HG03558 (cell line): ENCODE results near the gene ZNF148.
"Not testable (repeated sequence)": the region's sequence is repeated elsewhere in the genome, so short reads cannot be mapped to it uniquely, and the experiment has no call there.

Experiments used
- ATAC-seq: cut with Tn5 transposase; IDR thresholded peaks from one replicate; pipeline ENCODE4 v1.9.1; 2021; ENCODE audit warnings: moderate number of reproducible peaks; ENCODE audit not compliant: unreplicated experiment; ENCODE audit errors: extremely low read depth

Gene ZNF148

DNA sequence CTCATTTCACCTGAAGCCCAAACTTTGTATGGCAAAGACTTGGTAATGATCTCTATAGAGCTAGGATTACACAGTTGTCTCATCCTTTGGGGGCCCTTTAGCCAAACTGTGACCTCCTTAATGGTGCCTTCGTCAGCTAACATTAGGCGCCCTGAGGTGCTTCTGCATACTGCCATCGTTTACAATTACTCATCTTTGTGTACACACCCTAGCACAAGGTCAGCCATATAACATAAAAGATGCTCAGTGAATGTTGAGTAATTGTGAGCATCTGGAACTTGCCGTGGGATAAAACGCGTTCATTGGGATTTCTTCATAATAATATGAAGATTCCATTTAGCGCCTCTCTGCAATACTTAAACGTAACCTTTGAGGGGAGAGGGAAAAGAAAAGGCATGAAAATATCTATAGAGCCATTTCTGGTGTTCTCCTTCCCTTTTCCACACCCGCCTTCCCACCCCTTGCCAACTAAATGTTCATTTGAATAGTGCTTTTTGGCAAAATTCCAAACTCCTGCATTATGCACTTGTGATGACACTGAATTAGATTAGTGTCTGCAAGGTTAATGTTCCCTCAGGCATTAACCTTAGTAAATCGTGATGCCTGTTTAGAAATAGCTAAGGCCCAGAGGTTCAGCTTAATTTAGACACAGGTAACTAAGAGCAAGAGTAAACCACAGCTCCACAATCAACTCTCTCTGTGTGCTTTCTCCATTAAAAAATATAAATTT, 990 bp upstream of the ZNF148 start:
- ATAC-seq, result no peak

- no peak for ATAC-seq
Measured at GRCh38 chr3:125374501-125374995, 577 bp downstream of the ZNF148 start.

- ATAC-seq, result no peak
Measured at GRCh38 chr3:125367403-125368230, 7.5 kb downstream of the ZNF148 start.

GRCh38 chr3:125366132-125366531, 9.0 kb downstream of the ZNF148 start:
- ATAC-seq, result no peak

DNA sequence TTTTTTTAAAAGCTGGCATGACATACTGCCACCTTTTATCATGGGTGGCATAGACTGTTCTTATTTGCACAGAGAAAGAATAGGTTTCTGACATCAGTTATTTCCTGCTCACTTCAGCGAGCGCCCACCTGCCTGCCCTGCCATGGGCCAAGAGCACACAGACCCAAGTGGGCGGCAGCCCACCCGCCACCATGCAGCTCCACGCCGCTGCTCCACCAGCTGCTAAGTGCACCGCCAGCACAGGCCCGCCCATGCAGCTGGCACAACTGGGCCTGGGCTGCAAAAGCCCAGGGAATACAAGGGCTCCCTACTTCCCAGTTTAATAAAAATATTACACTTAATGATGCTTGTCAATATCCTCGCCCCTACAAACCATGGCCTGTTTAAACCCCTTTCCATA, 15.4 kb downstream of the ZNF148 start:
- no peak for ATAC-seq

DNA sequence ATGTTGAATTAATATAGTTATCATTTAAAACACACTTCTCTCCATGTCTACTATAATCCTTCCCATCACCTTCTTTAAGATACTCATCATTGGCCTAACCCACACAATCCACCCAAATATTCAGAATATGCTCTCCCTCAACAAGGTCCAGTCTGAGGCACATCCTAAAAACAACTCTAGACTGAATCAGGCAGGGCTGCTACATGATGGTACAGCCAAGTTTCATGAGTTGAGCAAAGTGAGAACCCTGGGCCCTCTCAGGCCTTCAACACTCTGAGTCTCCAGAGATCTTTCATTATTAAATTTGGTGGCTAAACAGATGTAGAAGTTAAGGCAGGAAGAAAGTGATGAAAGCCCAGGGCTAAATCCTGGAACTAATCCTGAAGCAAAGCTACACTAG, 16.2 kb downstream of the ZNF148 start:
- no peak for ATAC-seq

DNA sequence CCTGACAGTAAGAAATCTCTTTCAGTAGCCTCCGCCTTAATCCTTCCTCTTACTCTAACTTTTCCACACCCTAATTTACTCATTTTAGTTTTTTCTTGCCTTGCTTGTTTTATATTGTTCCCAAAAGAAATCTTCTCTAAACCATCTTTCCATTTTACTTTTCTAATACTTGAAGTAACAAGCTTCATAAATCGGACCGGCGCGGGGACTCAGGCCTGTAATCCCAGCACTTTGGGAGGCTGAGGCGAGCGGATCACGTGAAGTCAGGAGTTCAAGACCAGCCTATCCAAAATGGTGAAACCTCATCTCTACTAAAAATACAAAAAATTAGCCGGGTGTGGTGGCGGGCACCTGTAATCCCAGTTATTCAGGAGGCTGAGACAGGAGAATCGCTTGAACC, 17.3 kb downstream of the ZNF148 start:
- ATAC-seq, result no peak

- ATAC-seq, result no peak
Measured at GRCh38 chr3:125357032-125357658, 18.0 kb downstream of the ZNF148 start.

DNA sequence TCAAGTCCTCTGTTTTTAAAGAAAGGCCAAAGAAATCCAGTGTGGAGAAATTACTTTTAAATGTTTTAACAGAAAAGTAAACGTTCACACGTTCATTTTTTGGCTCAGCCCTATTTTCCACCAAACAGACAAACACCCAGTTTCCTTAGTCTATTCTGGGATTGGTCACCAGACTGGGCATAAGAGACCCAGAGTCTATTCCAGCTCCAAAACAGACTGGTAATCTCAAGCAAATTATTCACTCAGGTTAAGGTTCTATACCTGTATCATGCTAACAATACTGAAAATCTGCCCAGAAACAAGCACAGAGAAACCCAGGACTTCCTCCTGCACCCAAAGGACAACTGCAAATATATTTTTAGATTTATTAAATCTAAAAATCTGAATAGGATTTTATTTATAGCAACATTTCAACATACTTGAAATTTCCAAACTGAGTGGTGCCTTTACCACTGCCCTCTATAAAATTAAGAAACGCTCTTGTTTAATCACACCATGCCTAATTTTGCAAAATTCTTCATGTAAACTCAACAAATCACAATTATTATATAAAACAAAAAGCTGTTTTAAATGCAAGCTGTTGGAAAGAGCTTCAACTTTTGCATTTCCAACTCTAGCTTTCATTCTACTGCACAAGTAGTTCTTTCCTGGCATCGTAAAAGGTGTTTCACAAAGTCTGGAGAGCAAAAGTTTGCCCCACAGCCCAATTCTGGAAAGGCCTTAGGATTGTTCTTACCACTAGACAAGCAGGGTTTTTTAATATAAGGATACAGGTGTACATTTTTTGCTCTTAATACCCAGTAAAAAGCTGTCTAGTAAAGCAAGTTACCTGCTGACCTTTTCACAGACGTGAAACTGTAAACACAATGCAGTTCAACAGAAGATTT, 18.7 kb downstream of the ZNF148 start:
- no peak for ATAC-seq

- no peak for ATAC-seq
Measured at GRCh38 chr3:125353659-125354058, 21.5 kb downstream of the ZNF148 start.

DNA sequence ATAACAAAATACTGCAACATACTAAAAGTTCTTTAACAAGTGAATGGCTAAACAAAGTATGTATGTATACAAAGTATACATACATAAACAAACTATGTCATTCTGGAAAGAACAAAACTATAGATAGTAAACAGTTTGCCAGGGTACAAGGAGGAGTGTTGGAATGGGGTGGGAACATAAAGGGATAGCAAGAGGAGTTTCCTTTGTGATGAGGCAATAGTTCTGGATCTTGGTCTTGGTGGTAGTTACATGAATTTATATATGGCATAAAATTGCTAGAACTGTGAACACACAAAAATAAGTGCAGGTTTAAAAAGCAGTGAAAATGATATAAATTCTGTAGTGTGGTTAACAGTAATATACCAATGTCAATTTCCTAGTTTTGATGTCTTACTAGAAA, 22.0 kb downstream of the ZNF148 start:
- no peak for ATAC-seq

- no peak for ATAC-seq
Measured at GRCh38 chr3:125351814-125352456, 23.2 kb downstream of the ZNF148 start.

DNA sequence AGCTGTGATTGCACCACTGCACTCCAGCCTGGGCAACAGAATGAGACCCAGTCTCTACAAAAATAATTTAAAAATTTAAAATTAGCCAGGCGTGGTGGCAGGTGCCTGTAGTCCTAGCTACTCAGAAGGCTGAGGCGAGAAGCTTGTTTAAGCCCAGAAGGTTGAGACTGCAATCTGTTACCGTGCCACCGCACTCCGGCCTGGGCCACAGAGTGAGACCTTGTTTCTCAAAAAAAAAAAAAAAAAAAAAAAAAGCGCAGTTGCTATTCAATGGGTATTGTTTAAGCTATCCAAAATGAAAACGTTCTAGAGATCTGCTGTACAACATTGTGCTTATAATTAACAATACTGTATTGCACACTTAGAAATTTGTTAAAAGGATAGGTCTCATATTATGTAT, 24.0 kb downstream of the ZNF148 start:
- no peak for ATAC-seq

DNA sequence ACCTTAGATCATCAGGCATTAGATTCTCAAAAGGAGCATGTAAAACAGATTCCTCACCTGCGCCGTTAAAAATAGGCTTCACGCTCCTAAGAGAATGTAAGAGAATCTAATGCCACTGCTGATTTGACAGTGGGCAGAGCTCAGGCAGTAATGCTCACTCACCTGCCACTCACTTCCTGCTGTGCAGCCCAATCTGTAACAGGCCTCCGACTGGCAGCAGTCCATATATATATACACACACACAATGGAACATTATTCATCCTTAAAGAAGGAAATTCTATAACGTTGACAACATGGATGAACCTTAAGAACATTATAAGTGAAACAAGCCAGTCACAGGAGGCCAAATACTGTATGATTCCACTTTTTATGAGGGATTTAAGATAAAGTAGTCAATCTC, 24.5 kb downstream of the ZNF148 start:
- ATAC-seq, result no peak

DNA sequence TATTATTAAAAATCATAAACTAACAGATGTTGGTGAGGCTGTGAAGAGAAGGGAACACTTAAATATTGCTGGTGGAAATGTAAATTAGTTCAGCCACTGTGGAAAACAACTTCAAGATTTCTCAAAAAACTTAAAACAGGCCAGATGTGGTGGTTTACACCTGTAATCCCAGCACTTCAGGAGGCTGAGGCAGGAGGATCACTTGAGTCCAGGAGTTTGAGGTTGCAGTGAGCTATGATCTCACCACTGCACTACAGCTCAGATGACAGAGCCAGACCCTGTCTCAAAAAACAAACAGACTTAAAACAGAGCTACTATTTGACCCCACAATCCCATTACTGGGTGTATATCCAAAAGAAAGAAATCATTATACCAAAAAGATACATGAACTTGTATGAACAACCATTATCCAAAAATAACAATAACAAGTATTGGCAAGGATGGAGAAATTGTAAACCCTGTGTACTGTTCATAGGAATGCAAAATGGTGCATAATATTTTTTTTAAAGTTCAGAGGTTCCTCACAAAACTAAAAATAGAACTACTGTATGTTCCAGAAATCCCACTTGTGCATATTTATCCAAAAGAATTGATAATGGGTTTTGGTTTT, 25.5 kb downstream of the ZNF148 start:
- no peak for ATAC-seq

GRCh38 chr3:125349055-125349454, 26.1 kb downstream of the ZNF148 start:
- ATAC-seq, result no peak

DNA sequence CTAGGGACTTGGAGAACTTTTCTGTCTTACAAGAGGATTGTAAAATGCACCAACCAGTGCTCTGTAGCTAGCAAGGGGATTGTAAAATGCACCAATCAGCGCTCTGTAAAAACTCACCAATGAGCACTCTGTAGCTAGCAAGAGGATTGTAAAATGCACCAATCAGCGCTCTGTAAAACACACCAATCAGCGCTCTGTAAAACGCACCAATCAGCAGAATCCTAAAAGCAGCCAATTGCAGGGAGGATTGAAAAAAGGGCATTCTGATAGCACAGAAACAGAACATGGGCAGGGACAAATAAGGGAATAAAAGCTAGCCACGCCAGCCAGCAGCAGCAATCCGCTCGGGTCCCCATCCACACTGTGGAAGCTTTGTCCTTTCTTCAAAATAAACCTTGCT, 31.8 kb downstream of the ZNF148 start:
- ATAC-seq, result not testable (repeated sequence)

DNA sequence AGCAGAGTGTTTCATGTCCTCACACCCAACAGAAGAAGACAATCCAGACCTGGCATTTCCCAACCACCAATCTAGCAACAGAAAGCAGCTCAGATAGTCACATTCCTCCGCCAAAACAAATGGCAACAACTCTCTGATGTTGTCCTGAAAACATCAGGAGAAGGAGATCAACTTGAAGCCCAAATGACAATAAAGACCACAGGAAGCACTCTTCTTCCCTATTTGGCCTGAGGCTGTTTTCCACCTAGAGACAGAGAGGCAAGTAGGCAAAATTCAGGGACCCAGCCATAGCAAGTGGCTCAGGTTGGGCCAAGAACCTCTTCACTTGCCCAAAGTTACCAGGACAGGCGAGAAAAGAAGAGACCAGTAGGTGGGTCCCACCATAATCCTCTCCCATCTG, 35.0 kb downstream of the ZNF148 start:
- ATAC-seq, result no peak

DNA sequence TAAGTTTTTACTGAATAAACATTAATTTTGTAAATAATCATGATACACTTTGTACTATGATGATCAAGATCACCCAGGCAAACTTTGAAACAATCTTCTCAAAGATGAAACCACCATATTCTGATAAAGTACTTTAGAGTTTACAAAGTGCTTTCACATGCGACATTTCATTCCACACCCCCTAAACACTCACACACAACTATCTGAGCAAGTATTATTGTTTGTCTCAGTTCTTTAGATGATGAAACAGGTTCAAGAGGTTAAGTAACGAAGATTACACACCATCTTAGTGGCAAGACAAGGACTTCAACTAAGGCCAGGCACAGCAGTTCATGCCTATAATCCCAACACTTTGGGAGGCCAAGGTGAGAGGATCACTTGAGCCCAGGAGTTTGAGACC, 37.6 kb downstream of the ZNF148 start:
- ATAC-seq, result no peak
